Stimulated activated CD4-positive, alpha-beta T cell treated with anti-CD3 and anti-CD28 coated beads, Interleukin-15, amount 100 ng/mL, for 48 hours (primary cell): Measurements from ENCODE around the gene PODNL1.
"Not testable (repeated sequence)": the region's sequence is repeated elsewhere in the genome, so short reads cannot be mapped to it uniquely, and the experiment has no call there.

Source experiments
- DNase-seq, 2 donors: peaks; one replicate each; pipeline ENCODE4 v3.0.0-alpha.2; 2020; ENCODE audit warnings: low read depth in 2 of 2

The PODNL1 gene

DNA sequence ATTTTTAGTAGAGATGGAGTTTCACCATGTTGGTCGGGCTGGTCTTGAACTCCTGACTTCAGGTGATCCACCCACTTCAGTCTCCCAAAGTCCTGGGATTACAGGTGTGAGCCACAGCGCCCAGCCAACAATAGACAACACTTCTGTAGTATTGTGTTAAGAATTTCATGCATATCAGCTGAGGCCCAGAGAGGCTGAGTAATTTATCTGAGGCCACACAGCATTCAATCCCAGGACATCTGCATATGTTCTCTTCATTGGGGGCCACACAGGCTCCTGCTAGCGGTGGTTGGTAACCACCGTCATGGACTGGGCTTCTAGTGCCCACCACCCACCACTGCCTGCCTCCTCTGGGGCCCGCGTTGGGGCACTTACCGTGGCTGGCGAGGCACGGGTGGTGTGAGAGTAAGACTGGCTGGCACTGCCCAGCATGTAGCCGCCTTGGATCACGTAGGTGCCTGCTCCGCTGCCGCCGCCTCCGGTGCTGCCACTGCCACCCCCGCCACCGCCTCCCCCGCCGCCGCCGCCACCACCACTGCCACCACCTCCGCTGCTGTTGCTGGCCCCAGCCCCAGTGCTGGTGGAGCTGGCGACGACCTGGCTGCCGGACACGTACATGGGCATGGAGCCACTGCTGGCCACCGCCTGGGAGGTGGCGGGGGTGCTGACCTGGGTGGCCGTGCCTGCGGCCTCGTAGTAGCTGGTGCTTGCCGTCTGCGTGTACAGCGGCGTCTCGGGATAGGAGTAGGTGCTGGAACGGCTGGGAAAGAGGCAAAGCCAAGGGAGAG lies 34.3 kb upstream of the PODNL1 start:
- no peak for DNase-seq

DNA sequence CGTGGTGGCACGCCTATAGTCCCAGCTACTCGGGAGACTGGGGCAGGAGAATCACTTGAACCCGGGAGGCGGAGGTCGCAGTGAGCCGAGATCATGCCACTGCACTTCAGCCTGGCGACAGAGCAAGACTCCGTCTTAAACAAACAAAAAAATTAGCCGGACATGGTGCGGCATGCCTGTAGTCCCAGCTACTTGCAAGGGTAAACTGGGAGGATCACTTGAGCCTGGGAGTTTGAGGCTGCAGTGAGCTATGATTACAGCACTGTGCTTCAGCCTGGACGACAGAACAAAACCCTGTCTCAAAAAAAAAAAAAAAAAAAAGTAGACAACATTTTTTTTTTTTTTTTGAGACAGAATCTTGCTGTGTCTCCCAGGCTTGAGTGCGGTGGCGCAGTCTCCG lies 33.7 kb upstream of the PODNL1 start:
- DNase-seq = not testable (repeated sequence)

DNA sequence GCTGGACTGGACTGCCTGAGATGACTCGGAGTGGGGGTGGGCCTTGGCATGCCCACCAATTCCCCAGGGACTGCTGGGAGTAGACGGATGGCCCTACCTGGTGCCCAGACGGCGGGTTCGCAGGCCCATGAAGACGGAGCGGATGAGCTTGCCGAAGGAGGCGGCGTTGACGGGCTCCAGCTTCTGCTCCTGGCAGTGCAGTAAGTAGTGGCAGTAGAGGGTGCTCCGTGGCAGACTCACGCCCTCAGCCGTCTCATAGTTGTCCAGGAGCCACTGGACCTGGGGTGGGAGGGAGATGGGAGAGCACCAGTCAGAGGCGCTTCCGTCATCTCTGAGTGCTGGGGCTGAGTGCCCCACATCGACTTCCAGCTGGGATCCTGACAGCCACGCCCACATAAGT lies 31.7 kb upstream of the PODNL1 start:
- no peak for DNase-seq

DNA sequence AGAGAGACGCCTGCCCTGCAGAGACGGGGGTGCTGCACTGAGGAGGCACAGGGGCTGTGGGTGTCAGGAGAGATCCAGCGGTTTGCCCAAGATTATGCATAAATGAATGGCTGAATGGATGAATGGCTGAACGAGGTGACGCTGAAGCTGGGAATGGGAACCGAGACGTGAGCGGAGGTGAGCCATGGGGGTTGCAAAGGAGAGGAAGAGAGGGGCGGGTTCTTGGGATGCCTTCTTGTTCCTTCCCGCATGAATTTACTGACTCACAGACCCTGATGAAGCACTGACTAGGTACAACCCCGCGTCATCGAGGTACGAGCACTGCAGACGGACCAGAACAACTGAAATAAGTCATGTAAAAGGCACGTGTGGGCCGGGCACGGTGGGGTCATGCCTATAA lies 30.8 kb upstream of the PODNL1 start:
- no peak for DNase-seq

DNA sequence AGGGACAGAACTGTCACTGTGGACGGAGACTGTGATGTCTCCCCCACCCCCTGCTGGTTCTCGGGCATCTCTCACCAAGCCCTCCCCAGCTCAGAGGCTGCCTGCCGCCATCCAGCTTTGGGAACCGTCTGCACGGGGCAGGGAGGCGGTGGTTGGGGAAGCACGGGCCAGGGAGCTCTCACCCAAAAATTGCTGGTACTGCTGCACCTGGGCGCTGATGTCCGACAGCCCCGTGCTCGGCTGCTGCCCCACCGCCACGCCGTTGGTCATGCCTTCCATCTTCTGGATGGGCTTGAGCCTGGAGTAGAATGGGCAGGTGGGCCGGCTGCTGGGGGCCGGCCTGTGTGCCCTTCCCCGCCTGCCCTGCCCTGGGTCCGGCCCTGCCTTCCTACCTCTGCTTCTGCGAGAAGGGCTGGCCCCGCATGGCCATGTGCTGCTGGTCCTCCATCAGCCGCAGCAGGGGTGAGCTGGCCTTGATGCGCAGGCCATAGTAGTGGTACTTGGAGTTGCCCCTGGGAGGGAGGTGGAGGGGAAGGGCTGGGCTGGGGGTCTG lies 30.2 kb upstream of the PODNL1 start:
- no peak for DNase-seq

DNA sequence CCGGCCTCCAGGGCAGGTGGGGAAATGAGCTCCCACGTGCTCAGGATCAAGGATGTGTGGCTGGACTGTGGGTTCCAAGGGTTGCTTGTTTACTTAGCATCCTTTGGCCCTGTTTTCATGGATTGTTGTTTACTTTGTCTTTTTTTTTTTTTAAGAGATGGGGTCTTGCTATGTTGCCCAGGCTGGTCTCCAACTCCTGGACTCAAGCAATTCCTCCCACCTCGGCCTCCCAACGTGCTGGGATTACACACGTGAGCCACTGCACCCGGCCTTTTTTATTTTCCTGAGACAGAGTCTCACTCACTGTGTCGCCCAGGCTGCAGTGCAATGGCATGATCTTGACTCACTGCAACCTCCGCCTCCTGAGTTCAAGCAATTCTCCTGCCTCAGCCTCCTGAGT lies 29.0 kb upstream of the PODNL1 start:
- not testable (repeated sequence) for DNase-seq

DNA sequence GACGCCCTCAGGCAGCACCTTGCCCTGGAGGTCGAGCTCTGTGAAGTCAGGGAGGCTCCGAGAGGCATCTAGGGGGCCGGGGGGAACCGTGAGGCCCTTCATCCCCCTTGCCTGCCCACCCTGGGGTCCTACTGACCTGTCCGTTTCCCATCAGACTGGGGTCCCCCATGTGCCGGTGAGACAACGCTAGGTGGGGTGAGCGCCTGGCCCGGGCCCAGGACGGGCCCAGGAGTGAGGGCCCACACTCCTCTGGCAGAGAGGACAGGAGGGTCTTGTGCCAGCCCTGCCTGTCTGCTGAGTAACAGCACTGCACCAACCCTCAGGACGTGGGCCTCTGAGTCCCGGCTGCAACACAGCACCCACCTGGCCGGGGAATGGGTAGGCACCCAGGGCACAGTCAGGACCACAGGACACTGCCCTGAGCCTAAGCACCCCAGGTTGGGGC lies 28.5 kb upstream of the PODNL1 start:
- DNase-seq = no peak

DNA sequence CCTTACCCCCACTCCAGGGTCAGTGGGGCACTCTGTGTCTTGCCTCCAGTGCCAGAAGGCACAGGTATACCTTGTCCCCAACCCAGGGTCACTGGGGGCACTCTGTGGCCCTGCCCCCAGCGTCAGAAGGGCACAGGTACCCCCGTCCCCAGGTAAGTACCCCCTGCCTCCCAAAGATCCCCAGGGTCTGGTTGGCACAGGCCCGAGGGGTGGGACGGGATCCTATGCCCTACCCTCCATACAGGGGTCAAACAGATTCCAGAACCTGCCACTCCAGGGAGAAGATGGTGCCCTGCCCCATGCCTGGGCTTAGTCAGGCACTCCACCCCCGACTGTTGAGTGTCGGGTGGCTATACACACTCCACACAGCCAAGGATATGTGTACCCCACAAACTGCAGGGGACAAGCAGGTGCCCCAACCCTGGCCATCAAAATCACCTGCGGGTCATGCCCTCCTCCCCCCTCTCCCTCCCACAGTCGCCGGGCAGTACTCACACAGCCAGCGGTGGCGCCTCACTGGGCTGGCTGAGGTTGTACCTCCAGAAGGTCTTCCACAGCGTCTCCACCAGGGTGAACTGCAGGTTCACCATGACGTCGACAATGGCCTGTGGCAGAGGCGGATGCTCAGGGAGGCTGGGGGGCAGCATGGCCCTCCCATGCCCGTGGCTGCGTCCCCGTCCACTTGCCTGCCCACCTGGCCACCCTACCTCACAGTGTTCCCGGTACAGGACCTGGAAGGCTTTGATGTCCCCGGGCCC lies 27.9 kb upstream of the PODNL1 start:
- no peak for DNase-seq

DNA sequence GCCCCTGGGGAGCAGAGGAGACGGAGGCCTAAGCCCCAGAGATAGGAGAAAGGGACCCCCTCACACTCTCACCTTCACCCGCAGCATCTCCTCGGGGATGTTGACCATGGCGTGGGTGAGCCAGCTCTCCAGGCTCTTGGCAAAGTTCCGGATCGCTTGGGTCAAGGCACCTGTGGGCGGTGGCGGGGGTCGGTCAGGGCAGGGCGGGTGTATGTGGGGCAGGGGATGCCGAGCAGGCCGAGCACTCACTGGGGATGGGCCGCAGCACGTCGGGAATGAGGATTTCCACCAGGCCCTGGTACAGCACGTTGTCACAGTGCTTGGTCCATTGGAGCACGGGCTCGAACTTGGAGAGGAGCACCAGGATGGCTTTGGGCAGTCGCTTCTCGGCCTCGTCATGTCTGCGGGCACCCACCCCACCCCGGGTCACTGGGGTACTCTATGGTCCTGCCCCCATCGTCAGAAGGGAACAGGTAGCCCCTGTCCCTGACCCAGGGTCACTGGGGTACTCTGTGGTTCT lies 27.2 kb upstream of the PODNL1 start:
- DNase-seq = no peak

DNA sequence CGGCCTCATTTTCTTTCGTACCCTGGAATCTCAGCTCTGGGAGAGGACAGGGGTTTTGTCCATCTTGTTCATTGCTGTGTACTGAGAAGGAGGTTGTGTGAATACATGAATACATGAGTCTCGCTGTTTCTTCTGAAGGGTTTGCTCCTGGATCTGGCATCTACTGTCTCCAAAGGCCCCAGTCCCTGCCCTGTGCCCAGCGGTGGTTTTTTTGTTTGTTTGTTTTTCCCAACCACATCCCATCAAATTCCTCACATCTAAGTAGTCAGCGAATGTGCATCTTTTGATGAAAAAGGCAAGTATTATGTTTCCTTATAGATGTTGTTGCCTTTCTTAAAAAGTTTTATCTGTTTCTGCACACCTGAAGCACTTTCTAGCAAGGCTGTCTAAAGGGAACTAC lies 26.6 kb upstream of the PODNL1 start:
- no peak for DNase-seq

DNA sequence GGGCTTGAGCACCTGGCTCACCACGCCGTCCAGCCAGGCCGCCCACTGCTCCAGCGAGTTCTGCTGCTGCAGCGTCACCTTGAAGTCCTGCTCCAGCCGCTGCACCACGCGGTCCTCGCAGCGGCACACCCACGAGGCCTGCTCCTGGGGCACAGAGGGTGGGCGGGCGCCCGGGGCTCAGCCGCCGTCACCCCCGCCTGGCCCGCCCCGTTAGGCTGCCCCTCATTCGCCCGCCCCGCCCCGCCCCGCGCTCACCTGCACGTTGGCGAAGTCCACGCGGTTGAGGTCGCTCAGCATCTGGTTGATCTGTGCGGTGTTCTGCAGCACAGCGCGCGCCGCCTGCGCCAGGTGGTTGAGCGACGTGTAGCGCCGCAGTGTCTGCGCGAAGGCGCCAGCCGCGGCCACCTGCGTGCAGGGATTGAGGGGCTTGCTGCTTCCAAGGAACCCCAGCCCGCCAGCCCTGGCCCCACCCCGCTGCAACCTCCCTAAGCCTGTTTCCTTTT lies 25.4 kb upstream of the PODNL1 start:
- no peak for DNase-seq

DNA sequence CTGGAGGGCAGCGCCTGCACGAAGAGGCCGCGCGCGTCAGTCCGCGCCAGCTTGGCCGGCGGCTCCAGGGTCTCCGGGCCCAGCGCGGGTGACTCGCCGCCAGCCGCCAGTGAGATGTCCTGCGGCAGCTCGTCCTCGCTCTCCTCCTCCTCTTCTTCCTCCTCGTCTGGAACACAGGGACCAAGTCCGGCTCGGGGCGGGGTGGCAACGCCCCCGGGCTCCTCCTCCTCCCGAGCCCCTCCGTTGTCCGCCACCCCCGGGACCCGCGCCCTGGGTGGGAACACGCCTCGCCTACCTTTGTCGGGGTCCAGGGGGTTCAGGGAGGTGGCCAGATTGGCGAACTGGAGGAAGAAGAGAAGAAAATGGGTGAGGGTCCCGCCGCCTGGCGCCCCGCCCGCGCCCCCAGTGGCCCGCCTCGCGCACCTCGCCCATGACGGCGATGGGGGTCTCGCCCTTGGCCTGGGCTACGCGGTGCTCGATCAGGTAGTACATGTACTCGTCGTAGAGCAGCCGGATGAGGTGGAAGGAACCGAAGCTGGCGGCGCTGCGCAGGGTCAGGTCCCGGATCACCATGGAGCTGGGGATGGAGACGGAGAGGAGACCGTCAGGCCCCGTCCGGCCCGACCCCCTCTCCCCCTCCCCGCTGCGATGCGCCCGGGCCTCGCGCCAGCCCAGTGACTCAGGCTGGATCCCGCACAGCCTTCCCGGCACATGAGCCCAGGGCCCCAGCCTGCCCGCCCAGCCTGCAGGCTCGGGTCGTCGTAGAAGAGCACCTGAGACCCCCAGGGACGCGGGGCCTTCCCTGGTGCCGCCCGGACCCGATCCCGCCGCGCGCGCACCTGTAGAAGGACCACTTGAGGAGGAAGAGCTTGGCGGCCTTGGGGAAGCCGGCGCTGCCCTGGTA lies 24.7 kb upstream of the PODNL1 start:
- DNase-seq = no peak

DNA sequence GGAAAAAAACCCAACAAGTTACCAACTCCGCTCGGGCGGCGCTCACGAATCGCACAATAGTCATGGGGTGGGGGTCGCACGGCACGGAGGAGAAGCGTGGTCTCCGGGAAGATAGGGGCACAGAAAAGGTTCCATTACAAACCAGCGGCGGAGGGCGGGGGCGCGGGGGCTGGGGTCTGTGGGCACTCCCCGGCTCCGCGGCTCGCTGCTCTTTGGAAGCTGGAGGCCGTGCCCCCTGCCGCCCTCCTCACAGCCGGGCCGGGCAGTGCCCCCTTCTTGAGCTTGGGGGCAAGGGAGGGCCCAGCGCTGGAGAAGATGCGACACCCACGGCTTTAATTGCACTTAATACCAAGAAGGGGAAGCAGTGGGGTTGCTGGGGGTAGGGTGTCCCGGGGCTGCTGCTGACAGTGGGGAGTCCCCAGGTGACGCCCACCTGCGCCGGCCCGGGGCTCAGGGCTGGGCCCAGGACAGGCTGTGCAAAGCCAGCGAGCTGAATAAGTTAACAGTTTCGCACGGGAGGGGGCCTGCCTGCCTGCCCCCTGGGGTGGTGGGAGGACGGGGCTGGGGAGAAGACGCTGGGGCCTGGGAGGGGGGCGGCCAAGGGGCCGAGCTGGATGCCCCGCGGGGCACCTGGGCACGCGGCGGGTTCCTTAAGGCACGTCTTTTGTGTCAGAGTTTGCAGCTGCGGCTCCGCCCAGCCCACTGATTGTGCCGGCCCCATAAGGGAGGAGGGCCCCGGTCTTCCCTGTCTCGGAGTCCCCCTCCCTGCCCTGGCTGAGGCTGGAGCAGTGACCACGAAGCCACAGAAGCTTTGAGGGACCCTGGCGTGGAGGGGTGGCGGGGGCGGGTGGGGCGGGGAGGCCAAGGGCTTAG lies 23.8 kb upstream of the PODNL1 start:
- DNase-seq = no peak

DNA sequence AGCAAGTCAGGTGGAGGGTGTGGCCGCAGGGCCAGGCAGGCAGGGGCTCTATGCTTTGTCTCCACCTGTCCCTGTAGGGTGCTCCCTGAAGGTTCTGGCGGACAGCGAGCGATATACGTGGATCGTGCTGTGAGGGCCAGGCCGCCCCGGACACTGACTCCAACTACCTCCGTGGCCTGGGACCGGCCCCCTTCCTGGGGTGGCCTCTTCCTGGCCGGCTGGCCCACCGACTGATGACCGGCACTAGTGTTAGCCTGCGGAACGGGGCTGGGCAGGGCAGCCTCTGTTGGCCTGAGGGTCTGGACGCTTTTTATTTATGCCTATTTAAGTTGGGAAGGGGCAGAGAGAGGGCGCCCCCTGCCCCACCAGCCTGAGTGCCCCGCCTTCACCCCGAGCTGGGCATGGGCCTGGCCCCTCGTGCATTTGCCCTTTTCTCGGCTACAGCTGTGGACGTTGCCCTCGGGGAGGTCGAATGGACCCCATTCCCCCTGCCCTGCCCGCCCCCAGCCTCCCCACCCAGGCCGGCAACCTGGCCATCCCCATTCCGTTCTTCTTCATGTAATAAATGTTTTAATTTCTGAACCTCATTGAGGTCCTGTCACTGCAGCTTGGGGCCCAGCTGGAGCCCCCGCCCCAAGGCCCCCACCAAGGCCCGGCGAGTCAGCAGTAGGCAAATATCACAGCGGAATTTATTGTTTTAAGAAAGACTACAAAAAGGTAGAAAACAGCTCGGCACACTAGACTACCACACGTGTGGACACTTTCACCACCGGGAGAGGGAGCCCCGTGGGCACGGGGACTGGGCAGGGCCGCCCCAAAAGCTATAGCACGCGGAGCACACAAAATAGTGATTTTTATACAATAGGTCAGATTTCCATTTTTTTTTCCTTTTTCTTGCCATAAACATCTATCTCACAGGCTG lies 22.9 kb upstream of the PODNL1 start:
- no peak for DNase-seq

DNA sequence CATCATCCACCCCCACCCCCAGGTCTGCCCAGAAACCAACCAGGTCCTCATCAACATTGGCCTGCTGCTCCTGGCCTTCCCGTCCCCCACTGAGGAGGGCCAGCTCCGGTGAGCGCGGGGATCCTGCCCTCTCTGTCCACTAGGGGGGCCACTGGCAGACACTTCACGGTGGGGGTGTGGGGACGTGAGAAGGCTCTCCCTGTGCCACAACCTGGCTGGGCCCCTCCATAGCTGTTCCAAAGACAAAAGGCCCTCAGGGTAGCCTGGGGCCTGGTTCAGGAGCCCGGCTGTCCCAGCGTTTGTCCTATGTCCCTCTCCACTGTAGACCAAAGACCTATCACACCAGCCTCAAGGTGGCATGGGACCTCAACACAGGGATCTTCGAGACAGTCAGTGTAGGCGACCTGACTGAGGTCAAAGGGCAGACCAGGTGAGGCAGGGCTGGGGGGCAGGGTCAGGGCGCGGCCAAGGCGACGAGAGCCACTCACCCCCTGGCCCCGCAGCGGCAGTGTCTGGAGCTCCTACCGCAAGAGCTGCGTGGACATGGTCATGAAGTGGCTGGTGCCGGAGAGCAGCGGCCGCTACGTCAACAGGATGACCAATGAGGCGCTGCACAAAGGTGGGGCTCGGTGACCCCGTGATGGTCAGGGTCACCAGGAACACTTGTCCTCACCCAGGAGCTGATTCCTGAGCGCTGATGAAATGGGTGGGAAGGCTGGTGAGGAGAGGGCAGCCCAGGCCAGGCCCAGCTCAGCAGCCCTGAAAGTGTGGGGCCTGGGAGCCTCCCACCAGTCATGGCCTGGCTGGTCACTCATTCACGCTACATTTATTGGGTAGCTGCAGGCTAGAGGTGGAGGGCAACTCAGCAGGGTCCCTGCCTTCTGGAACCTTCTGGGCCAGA lies 22.0 kb upstream of the PODNL1 start:
- DNase-seq = no peak

DNA sequence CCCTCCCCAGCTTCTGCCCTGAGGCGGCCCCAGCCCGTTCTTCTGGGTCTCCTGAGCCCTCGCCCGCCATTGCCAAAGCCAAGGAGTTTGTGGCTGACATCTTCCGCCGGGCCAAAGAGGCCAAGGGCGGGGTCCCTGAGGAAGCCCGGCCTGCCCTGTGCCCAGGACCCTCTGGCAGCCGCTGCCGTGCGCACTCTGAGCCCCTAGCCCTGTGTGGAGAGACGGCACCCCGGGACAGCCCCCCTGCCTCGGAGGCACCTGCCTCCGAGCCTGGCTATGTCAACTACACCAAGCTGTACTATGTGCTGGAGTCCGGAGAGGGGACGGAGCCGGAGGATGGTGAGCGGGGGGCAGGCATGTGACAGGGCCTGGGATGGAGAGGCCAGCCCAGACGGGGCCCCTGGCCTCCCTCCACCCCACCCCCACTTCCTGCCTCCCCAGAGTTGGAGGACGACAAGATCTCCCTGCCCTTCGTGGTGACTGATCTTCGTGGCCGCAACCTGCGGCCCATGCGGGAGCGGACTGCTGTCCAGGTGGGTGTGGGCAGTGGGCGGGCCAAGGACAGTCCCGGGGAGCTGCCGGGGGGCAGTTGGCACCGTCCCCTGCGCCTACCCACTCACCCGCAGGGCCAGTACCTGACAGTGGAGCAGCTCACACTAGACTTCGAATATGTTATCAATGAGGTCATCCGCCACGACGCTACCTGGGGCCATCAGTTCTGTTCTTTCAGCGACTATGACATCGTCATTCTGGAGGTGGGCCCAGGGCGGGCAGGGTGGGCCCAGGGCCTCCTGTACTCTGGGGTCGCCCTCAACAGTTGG lies 21.1 kb upstream of the PODNL1 start:
- DNase-seq = no peak

DNA sequence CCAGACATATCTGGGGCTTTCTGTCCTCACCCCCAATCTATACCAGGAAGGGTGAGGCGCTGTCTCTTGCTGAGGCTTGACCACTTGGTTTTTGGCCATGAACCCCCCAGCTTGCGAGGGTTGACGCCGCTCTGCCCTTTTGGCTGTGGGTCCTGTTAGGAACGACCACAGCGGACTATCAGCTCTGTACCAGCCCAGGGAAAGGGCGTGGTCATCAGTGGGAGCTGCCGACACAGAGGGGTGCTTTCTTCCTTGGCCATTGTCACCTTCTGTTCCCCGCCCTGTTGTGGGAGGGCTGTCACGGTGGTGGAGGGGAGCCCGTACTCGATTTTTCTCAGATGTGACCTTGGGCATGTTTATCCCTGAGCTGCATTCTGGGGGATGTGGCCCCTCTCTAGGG lies 19.8 kb upstream of the PODNL1 start:
- no peak for DNase-seq
